Activated B cell treated with CpG ODN at 0.5 μM for 24 hours (primary cell): ENCODE data around the gene MTG2. TPM values are rescaled to one million over a fixed set of nuclear protein-coding genes. Genes with fewer than 3 reads are reported as not detected.

Experiments used
- ATAC-seq: fragments of 200-7000 bp; cut with Tn5 transposase; one replicate; pipeline ENCODE4 v1.10.0; 2021; ENCODE audit warnings: low read depth, mild to moderate bottlenecking, moderate library complexity
- CTCF ChIA-PET: fragments of 350-600 bp; sonication (Branson Sonifier 250); formaldehyde crosslinking; loops from one replicate; lab custom pipeline; 2021; ENCODE audit warnings: antibody characterized with exemption; lab: Charles Lee
- POLR2A ChIA-PET: fragments of 350-600 bp; sonication (Branson Sonifier 250); formaldehyde crosslinking; loops from one replicate; lab custom pipeline; 2021; ENCODE audit warnings: antibody characterized with exemption; lab: Charles Lee
- DNase-seq: peaks from one replicate; pipeline ENCODE4 v3.0.0; 2022
- H3K27ac Mint-ChIP-seq: one replicate; pipeline ENCODE4 v1.8.0; 2020; ENCODE audit warnings: mixed read lengths
- H3K27me3 Mint-ChIP-seq: one replicate; pipeline ENCODE4 v1.8.0; 2021; ENCODE audit warnings: mixed read lengths
- H3K36me3 Mint-ChIP-seq: one replicate; pipeline ENCODE4 v1.8.0; 2021; ENCODE audit warnings: low read depth, mixed read lengths
- H3K4me1 Mint-ChIP-seq: one replicate; pipeline ENCODE4 v1.8.0; 2021; ENCODE audit warnings: mixed read lengths
- H3K4me3 Mint-ChIP-seq: one replicate; pipeline ENCODE4 v1.8.0; 2020; ENCODE audit warnings: mild to moderate bottlenecking, mixed read lengths
- H3K9me3 Mint-ChIP-seq: one replicate; pipeline ENCODE4 v1.8.0; 2020; ENCODE audit warnings: mixed read lengths
- intact Hi-C: fragments of 100-400 bp; cut with micrococcal nuclease; formaldehyde crosslinking; loops from one replicate; pipeline ENCODE4 v1.15.1; 2024
- total RNA-seq: library from RNA; stranded (reverse); gene quantifications from 2 replicates; pipeline ENCODE4 v1.2.3, GENCODE V29; 2022
- TF ChIP-seq, protein P1 (sequence below): fragments of 200-600 bp; IDR thresholded peaks from one replicate; pipeline ENCODE4 v1.8.0; 2022; ENCODE audit warnings: antibody characterized with exemption, mild to moderate bottlenecking

Gene MTG2
- total RNA-seq, 1 donor from 2014 or later = 46.8 TPM

DNA sequence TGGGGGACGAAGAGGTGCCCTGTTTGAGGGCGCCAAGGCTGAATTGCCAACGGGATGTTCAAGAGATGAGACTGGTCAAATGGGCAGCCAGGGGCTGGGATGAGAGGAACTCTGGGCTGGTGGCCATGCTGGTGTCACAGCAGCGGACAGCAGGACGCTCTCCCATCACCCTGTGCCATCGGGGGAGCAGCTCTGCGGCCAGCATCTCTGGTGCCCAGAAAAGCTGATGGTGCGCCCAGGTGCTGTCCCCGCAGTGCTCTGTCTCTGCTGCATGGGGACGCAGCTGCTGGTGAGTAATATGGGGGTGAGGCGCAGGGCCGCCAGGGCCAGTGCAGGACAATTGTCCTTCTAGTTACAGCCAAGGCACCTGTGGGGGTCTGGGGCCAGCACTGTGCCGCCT, 42.2 kb downstream of the MTG2 start:
- DNase-seq (no peak), ATAC-seq (no peak)
- TF ChIP-seq, protein P1, sequence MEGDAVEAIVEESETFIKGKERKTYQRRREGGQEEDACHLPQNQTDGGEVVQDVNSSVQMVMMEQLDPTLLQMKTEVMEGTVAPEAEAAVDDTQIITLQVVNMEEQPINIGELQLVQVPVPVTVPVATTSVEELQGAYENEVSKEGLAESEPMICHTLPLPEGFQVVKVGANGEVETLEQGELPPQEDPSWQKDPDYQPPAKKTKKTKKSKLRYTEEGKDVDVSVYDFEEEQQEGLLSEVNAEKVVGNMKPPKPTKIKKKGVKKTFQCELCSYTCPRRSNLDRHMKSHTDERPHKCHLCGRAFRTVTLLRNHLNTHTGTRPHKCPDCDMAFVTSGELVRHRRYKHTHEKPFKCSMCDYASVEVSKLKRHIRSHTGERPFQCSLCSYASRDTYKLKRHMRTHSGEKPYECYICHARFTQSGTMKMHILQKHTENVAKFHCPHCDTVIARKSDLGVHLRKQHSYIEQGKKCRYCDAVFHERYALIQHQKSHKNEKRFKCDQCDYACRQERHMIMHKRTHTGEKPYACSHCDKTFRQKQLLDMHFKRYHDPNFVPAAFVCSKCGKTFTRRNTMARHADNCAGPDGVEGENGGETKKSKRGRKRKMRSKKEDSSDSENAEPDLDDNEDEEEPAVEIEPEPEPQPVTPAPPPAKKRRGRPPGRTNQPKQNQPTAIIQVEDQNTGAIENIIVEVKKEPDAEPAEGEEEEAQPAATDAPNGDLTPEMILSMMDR = no peak
- H3K9me3 Mint-ChIP-seq = no peaks in the 10 kb centered on the region
- intact Hi-C loops = no loop called here
- no peak overlapping the region for H3K27ac Mint-ChIP-seq
- POLR2A ChIA-PET = no interaction called here
- H3K36me3 Mint-ChIP-seq = no peaks in the 10 kb centered on the region
- H3K4me3 Mint-ChIP-seq = no peak overlapping the region
- CTCF ChIA-PET = no interaction called here
- H3K4me1 Mint-ChIP-seq = no peaks in the 10 kb centered on the region
- peaks cover 38% of the 10 kb centered on the region for H3K27me3 Mint-ChIP-seq

DNA sequence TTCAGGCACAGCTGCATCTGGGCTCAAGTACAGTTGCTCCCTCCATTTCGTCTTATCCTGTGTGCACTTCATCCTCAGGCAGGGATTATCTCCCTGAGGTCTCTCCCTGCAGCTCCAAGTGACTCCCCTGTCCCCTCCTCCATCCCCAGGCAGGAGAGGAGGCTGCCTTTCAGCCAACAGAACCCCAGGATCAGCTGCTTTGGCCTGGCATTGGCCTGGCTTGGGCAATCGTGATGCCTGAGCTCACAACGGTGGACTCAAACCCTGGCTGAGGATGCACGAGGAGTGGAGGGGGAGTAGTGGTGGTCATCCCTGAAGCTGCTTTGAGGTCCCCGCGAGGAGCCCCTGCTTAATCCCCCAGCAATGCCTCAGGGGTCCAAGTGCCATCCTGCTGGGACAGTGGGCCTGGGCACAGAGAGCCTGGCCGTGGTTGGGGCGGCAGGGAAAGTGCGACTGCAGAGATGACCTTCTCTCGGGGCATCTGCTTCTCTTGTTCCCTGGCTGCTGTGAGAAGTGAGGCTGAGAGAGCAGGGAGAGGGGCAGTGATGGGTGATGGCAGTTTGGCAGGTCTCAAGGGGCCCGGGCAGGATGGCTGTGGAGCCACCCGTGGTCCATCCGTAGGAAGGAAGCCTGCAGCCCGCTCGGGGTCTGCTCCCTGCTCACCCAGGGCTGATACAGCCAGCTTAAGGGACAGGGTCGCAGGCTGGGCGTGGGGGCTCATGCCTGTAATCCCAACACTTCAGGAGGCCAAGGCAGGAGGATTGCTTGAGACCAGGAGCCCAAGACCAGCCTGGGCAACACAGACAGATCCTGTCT, 43.2 kb downstream of the MTG2 start:
- TF ChIP-seq, protein P1 = no peak
- no peaks in the 10 kb centered on the region for H3K4me1 Mint-ChIP-seq
- ATAC-seq (no peak), DNase-seq (no peak)
- no peak overlapping the region for H3K4me3 Mint-ChIP-seq
- POLR2A ChIA-PET = no interaction called here
- no peak overlapping the region for H3K27ac Mint-ChIP-seq
- CTCF ChIA-PET = no interaction called here
- intact Hi-C loops = no loop called here
- H3K9me3 Mint-ChIP-seq = no peaks in the 10 kb centered on the region
- H3K36me3 Mint-ChIP-seq = no peaks in the 10 kb centered on the region
- peaks cover 32% of the 10 kb centered on the region for H3K27me3 Mint-ChIP-seq

DNA sequence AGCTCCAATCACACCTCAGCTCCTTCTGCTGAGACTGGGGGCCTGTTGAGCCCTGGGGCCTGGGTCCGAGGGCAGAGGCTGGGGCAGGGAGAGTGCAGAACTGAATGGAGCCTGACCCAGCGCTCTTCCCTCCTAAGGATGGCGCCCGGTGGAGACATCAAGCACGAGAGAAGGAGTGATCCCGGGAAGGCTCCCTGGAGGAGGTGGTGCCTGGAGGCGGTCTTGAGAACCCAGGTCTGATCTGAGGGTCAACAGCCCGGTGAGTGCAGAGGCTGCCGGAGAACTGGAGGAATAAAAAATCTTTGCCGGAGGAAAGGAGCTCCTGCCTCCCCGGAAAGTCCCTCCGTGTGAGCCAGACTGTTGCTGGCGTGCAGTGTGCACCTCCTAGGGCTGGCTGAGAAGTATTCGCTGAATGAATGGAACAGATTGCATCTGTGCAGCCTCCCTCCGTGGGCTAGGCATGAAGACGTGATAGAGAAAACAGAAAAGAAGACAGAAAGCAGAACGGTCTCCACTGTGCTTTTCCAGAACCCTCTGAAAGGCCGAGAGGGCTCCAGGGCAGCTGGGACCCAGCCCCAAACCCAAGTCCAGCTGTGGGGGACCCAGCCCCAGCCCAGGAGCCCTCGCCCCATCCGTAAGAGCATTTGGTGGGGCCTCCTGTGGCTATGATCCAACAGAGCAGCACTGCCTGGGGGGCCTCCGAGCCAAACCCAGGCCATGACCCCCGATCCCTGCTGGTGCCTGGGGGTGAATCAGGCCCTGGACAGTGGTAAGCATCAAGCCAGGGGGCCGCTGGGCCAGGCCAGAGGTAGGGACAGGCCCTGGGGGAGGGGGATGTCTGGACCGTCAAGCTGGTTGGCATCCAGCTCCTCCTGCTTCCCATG, 44.1 kb downstream of the MTG2 start:
- Mint-ChIP-seq H3K4me1 (no peaks in the 10 kb centered on the region), H3K36me3 (no peaks in the 10 kb centered on the region), H3K4me3 (no peak overlapping the region), H3K27me3 (peaks cover 24% of the 10 kb centered on the region), H3K27ac (no peak overlapping the region), H3K9me3 (no peaks in the 10 kb centered on the region)
- POLR2A ChIA-PET = no interaction called here
- intact Hi-C loops = no loop called here
- DNase-seq = no peak
- ATAC-seq = no peak
- TF ChIP-seq, protein P1 = no peak
- CTCF ChIA-PET = no interaction called here

DNA sequence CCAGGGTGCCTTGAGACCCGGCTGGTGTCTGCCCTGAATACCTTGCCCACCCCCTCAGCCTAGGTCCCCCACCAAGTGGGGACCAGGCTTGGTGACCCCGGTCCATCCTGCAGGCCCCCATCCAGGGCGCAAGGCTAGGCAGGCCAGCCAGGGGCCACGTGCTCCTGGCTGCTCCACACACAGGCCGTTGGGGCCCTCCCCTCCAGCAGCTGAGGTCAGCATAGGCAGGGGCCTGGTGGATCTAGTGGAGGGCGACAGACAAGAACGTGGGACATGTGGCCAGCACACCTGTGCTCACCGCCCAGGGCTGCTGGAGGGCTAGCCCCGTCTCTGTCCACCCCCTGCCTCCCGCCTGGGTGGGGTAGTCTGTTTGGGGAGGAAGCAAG, 44.8 kb downstream of the MTG2 start:
- ChIA-PET CTCF (no interaction called here), POLR2A (no interaction called here)
- H3K27ac Mint-ChIP-seq = no peak overlapping the region
- no peaks in the 10 kb centered on the region for H3K36me3 Mint-ChIP-seq
- no peak for ATAC-seq
- no peaks in the 10 kb centered on the region for H3K4me1 Mint-ChIP-seq
- no peak overlapping the region for H3K4me3 Mint-ChIP-seq
- DNase-seq = no peak
- peaks cover 20% of the 10 kb centered on the region for H3K27me3 Mint-ChIP-seq
- TF ChIP-seq, protein P1 = no peak
- H3K9me3 Mint-ChIP-seq = no peaks in the 10 kb centered on the region
- intact Hi-C loops = no loop called here
